ENCODE results near the gene DBNDD1. TPM values are rescaled to one million over a fixed set of nuclear protein-coding genes. Genes with fewer than 3 reads are reported as not detected.

Gene DBNDD1
- total RNA-seq, 4 donors from 2014 or later, result 7.4 to 12.8 (median 10.3) TPM

DNA sequence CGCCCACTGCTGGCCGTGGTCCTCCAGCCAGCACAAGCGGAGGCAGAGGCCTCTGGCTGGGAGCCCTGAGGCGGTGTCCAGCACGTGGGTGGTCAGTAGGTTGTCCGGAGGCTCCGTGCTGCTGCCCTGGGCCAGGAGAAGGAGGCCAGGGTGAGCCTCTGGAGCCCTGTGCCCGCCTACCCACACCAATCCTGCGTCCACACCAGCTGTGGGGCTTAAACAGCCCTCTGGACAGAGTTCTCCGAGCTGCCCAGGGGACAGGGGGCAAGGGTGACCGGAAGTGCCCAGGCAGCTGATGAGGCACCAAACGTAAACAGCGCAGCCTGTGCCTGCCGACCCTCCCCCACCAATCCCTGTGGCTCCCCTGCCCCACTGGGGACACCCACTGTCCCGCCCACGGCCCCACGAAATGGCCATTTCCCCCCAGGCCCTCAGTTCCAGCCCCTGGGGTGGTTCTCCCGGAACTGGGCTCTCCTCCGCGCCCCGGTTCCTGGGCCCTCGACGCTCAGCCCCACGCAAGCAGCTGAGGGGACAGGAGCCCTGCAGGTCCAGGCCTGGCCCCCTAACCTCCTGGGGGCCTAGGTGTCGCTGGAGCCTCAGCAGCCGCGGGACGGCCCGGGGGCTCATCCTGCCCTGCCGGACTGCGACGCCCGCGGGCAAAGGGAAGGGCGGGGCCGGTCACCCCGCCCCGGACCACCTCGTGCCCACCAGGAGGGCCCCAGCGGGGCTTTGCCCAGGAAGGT lies 27.9 kb upstream of the DBNDD1 start:
- 4 to 5% methylated on average over 4 to 9 of the region's 40 CpGs for WGBS, 2 donors
- peak; percentile 82 to 89 for DNase-seq
- intact Hi-C loops (cut with DNase I), result no loop called here

DNA sequence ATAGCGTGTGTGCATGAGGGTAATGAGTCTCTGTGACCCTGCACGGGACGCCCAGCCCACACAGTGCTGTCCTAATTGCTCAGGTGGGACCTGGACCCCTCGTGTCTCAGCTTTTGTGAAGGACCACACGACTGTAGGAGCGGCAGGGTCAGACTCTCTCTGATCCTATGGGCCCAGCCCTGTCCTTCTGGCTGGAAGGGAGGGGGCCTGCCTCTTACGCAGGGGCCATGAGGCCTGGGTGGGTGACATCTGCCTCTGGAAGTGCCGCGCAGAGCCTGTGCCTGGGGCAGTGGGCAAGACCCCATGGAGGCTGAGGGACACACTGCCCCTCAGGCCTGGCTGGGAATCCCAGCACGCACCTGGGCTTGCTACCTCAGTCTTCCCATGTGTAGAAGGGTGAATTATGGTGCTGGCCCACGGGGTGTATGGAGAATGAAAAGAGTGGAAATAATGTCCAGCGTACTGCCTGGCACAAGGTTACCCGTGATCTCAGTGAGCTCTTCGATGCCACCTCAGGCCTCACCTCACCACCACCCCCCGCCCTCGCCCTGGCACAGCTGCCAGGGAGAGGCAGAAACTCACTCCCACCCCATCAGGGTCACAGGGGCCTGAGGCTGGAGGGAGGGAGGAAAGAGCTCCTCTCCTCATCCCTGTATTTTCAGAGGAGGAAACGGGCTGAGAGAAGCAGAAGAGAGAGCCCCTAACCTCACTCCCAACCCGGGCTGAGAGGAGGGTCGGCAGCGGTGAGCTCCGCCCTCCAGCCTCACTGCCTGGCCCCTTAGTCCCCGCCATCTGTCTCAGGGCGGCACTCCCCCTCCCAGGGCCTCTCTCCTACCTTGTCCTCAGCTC lies 27.1 kb upstream of the DBNDD1 start:
- H3K27ac ChIP-seq, result peak overlapping the region in 1 of 3 donors; percentile 12

More for the DNA sequence above, 27.9 kb upstream of the DBNDD1 start:
- H3K4me3 ChIP-seq (replicated peaks in 1 of 3), result peak overlapping the region in 1 of 3 donors; percentile 28
- H3K27ac ChIP-seq, result peak overlapping the region in 1 of 3 donors; percentile 12
- H3K4me1 ChIP-seq, result peaks cover 11 to 19% of the 10 kb centered on the region in 2 donors
- TF ChIP-seq, protein P1, sequence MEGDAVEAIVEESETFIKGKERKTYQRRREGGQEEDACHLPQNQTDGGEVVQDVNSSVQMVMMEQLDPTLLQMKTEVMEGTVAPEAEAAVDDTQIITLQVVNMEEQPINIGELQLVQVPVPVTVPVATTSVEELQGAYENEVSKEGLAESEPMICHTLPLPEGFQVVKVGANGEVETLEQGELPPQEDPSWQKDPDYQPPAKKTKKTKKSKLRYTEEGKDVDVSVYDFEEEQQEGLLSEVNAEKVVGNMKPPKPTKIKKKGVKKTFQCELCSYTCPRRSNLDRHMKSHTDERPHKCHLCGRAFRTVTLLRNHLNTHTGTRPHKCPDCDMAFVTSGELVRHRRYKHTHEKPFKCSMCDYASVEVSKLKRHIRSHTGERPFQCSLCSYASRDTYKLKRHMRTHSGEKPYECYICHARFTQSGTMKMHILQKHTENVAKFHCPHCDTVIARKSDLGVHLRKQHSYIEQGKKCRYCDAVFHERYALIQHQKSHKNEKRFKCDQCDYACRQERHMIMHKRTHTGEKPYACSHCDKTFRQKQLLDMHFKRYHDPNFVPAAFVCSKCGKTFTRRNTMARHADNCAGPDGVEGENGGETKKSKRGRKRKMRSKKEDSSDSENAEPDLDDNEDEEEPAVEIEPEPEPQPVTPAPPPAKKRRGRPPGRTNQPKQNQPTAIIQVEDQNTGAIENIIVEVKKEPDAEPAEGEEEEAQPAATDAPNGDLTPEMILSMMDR (IDR thresholded peaks at IDR 0.05), result no peak
- peak in 1 of 2 donors; percentile 20 for TF ChIP-seq POLR2A (IDR thresholded peaks at IDR 0.05)
- H3K36me3 ChIP-seq, result peaks cover 10 to 13% of the 10 kb centered on the region in 2 donors
- no peaks in the 10 kb centered on the region for H3K27me3 ChIP-seq
- no peaks in the 10 kb centered on the region for H3K9me3 ChIP-seq

DNA sequence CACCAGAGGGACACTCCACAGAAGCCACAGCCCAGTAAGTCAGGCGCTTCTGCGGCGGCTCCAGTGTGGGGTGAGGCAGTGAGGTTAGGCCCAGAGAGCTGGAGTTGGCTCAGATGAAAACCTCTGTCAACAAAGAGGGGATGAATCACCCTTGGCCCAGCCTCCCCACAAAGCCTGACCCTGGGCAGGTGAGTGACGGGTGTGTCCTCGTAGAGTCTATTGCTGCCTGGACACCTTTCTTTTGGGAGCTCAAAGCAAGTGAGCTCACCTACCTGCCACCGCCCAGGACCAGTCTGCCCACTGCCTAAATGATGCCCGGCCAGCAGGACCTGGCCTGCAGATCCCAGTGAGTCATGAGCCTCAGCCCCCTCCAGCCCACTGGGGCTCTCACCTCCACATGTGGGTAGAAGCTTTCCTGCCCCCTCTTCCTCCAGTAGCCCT lies 24.9 kb upstream of the DBNDD1 start:
- Histone ChIP-seq H3K27me3 (no peaks in the 10 kb centered on the region), H3K27ac (no peak overlapping the region), H3K36me3 (peaks cover 32 to 33% of the 10 kb centered on the region in 2 donors), H3K4me3 (replicated peaks in 1 of 3) (no peak overlapping the region), H3K9me3 (no peaks in the 10 kb centered on the region), H3K4me1 (peaks cover 11 to 19% of the 10 kb centered on the region in 2 donors)
- DNase-seq, result peak; percentile 55
- intact Hi-C loops (cut with DNase I), result no loop called here
- 69 to 85% methylated on average over 5 to 7 of the region's 7 CpGs for WGBS, 2 donors
- TF ChIP-seq POLR2A (IDR thresholded peaks at IDR 0.05), result no peak
- TF ChIP-seq, protein P1 (IDR thresholded peaks at IDR 0.05), result no peak

More for the DNA sequence above, 27.1 kb upstream of the DBNDD1 start:
- H3K4me1 ChIP-seq, result peaks cover 11 to 19% of the 10 kb centered on the region in 2 donors
- 55 to 80% methylated on average over 5 to 17 of the region's 23 CpGs for WGBS, 2 donors
- intact Hi-C loops (cut with DNase I), result no loop called here
- H3K9me3 ChIP-seq, result no peaks in the 10 kb centered on the region
- H3K4me3 ChIP-seq (replicated peaks in 1 of 3), result peak overlapping the region in 1 of 3 donors; percentile 28
- DNase-seq, result peak in 1 of 2 donors; percentile 29
- TF ChIP-seq, protein P1 (IDR thresholded peaks at IDR 0.05), result no peak
- H3K27me3 ChIP-seq, result no peaks in the 10 kb centered on the region
- peaks cover 15% of the 10 kb centered on the region in 2 donors for H3K36me3 ChIP-seq

DNA sequence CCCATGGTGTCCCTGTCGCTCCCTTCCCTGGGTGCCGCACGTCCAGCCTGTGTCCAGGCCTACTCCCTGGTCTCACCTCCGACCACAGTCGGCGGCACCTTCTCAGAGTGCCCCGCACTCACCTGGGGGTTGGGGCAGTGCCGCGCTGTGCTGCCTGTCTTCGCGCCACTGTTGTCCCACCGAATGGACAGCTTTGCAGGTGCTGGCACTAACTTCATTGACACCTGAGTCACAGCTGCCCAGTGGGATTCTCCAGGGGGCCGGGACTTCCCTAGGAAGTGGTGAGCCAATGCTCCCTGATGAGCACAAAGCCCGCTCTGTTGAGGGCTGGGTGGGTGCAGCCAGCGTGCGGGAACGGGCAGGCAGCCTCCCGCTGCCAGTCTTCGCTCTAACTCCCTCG lies 24.3 kb upstream of the DBNDD1 start:
- TF ChIP-seq, protein P1 (IDR thresholded peaks at IDR 0.05), result no peak
- TF ChIP-seq POLR2A (IDR thresholded peaks at IDR 0.05), result no peak
- intact Hi-C loops (cut with DNase I), result no loop called here
- peaks cover 38 to 39% of the 10 kb centered on the region in 2 donors for H3K36me3 ChIP-seq
- H3K4me1 ChIP-seq, result peaks cover 11 to 19% of the 10 kb centered on the region in 2 donors
- no peak for DNase-seq
- H3K27ac ChIP-seq, result no peak overlapping the region
- no peaks in the 10 kb centered on the region for H3K27me3 ChIP-seq
- no peak overlapping the region for H3K4me3 ChIP-seq (replicated peaks in 1 of 3)
- 88 to 94% methylated on average over 18 of the region's 20 CpGs for WGBS, 2 donors
- H3K9me3 ChIP-seq, result no peaks in the 10 kb centered on the region

Measured in thyroid gland (tissue), 4 donors.